ENCODE results near the gene SCUBE1. TPM values are rescaled to one million over a fixed set of nuclear protein-coding genes. Genes with fewer than 3 reads are reported as not detected.

Gene SCUBE1
- total and polyA plus RNA-seq, 2 donors (not counting 3 experiments of a cell fraction or from before 2014, with no cell fraction given), result 0.07 TPM; not detected in 1

DNA sequence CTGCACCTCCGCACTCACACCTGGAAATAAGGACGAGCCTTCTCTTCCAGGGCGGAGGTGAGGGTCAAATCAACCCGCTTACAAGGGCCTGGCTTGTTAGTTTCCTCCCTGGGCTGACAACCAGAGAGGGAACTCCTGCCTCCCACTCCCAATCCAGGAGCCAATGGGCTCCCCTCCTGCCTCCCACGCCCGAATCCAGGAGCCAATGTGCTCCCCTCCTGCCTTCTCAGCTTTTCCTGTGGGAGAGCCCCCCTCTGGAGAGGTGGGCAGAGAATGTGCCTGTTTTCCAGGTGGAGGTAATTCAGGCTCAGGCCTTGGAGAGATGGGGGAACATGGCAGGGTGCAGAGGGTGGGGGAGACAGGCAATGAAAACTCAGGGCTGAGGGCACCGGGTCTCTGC is 102.6 kb downstream of the SCUBE1 start:
- no peaks in the 10 kb centered on the region for H3K36me3 ChIP-seq (ENCODE audit: control insufficient read depth in 2 of 2, extremely low read depth in 1 of 2, insufficient read depth in 2 of 2, low read length in 2 of 2)
- BruUV-seq (replicated peaks), result no TSS peak
- no peaks in the 10 kb centered on the region for H3K4me1 ChIP-seq (ENCODE audit: control insufficient read depth, extremely low read depth, insufficient read depth, low read length)
- H2AFZ ChIP-seq (ENCODE audit: low read depth, low read length), result no peak overlapping the region
- POLR2A ChIA-PET, result no interaction called here
- no peaks in the 10 kb centered on the region for H3K9me3 ChIP-seq (replicated peaks; ENCODE audit: control insufficient read depth, insufficient read depth, low read length)
- TF ChIP-seq POLR2A (IDR thresholded peaks at IDR 0.05; ENCODE audit: low read depth, low read length) (no peak), EZH2 (IDR thresholded peaks at IDR 0.05; ENCODE audit: borderline replicate concordance, low read depth, low read length, severe bottlenecking) (no peak), FOS (IDR thresholded peaks at IDR 0.05; ENCODE audit: borderline replicate concordance, insufficient read depth, low read length) (no peak), GATA2 (IDR thresholded peaks at IDR 0.05; ENCODE audit: insufficient read depth, insufficient read length, low read depth, low read length) (no peak), POLR2AphosphoS5 (IDR thresholded peaks at IDR 0.05; ENCODE audit: insufficient read depth, low read depth, low read length) (no peak), JUN (IDR thresholded peaks at IDR 0.05; ENCODE audit: borderline replicate concordance, insufficient read depth, insufficient read length, low read depth) (no peak), MYC (IDR thresholded peaks at IDR 0.05; ENCODE audit: low read depth, low read length) (no peak)
- TF ChIP-seq, protein P1, sequence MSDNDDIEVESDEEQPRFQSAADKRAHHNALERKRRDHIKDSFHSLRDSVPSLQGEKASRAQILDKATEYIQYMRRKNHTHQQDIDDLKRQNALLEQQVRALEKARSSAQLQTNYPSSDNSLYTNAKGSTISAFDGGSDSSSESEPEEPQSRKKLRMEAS (IDR thresholded peaks at IDR 0.05; ENCODE audit: insufficient read depth, insufficient read length), result no peak
- TF ChIP-seq, protein P2, sequence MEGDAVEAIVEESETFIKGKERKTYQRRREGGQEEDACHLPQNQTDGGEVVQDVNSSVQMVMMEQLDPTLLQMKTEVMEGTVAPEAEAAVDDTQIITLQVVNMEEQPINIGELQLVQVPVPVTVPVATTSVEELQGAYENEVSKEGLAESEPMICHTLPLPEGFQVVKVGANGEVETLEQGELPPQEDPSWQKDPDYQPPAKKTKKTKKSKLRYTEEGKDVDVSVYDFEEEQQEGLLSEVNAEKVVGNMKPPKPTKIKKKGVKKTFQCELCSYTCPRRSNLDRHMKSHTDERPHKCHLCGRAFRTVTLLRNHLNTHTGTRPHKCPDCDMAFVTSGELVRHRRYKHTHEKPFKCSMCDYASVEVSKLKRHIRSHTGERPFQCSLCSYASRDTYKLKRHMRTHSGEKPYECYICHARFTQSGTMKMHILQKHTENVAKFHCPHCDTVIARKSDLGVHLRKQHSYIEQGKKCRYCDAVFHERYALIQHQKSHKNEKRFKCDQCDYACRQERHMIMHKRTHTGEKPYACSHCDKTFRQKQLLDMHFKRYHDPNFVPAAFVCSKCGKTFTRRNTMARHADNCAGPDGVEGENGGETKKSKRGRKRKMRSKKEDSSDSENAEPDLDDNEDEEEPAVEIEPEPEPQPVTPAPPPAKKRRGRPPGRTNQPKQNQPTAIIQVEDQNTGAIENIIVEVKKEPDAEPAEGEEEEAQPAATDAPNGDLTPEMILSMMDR (IDR thresholded peaks at IDR 0.05; ENCODE audit: extremely low read depth in 1 of 2, insufficient read depth in 1 of 2, low read depth in 1 of 2, low read length in 2 of 2), result no peak
- no peaks in the 10 kb centered on the region for H3K9me1 ChIP-seq (replicated peaks; ENCODE audit: control insufficient read depth, extremely low read depth, insufficient read depth, low read length)
- FAIRE-seq (no peak), DNase-seq (ENCODE audit: low read depth, low spot score) (no peak)
- H3K4me3 ChIP-seq (replicated peaks in 1 of 3; ENCODE audit: insufficient read depth in 1 of 3, low read depth in 1 of 3, low read length in 3 of 3), result no peak overlapping the region
- H4K20me1 ChIP-seq (replicated peaks; ENCODE audit: control insufficient read depth, extremely low read depth, insufficient read depth, low read length), result no peaks in the 10 kb centered on the region
- intact Hi-C loops (cut with micrococcal nuclease), result no loop called here
- no peak overlapping the region for H3K27ac ChIP-seq (ENCODE audit: insufficient read depth, low read depth, low read length)
- CTCF ChIA-PET, result no interaction called here
- H3K79me2 ChIP-seq (ENCODE audit: control insufficient read depth, insufficient read depth, low read length), result no peaks in the 10 kb centered on the region
- dilution Hi-C loops (cut with MboI; ENCODE audit: extremely low pct_ligation_motif_present, low sequenced_read_pairs), result no loop called here
- H3K4me2 ChIP-seq (ENCODE audit: insufficient read depth, low read length), result no peak overlapping the region
- H3K27me3 ChIP-seq (ENCODE audit: control insufficient read depth in 2 of 2, insufficient read depth in 2 of 2, low read length in 2 of 2), result no peaks in the 10 kb centered on the region
- H3K9ac ChIP-seq (replicated peaks; ENCODE audit: extremely low read depth, insufficient read depth, low read length), result no peak overlapping the region

Data from endothelial cell of umbilical vein (primary cell).